Neural cell (in vitro differentiated cells): ENCODE results near the gene FBXO46. TPM values are rescaled to one million over a fixed set of nuclear protein-coding genes. Genes with fewer than 3 reads are reported as not detected.
"Not testable (repeated sequence)": the region's sequence is repeated elsewhere in the genome, so short reads cannot be mapped to it uniquely, and the experiment has no call there.

Source experiments
- H2AFZ ChIP-seq: fragments of 200-600, 300-800 bp; sonication (generic), shearing (Covaris generic); 2 replicates; pipeline ENCODE4 v1.6.0; 2014; ENCODE audit warnings: low read depth, mild to moderate bottlenecking, antibody characterized with exemption, low read length, moderate library complexity
- H3F3A ChIP-seq: fragments of 200-600 bp; shearing (Covaris generic); 2 replicates; pipeline ENCODE4 v1.6.1; 2016; ENCODE audit warnings: mild to moderate bottlenecking, moderate library complexity, mixed read lengths, antibody characterized with exemption, low read length; ENCODE audit not compliant: insufficient read depth, poor library complexity, severe bottlenecking
- H3K27ac ChIP-seq: fragments of 200-600, 300-800 bp; sonication (generic), shearing (Covaris generic); 2 replicates; pipeline ENCODE4 v1.5.1; 2014; ENCODE audit warnings: mild to moderate bottlenecking, low read length, moderate library complexity
- H3K27me3 ChIP-seq: fragments of 300-800, 200-600 bp; sonication (generic), shearing (Covaris generic); 2 replicates; pipeline ENCODE4 v1.6.0; 2014; ENCODE audit warnings: mild to moderate bottlenecking, low read depth, low read length, moderate library complexity; ENCODE audit not compliant: insufficient read depth
- H3K36me3 ChIP-seq: fragments of 300-800, 200-600 bp; sonication (generic), shearing (Covaris generic); 2 replicates; pipeline ENCODE4 v1.5.1; 2014; ENCODE audit warnings: mild to moderate bottlenecking, antibody characterized with exemption, low read length, moderate library complexity; ENCODE audit not compliant: insufficient read depth
- H3K4me2 ChIP-seq: fragments of 300-800, 200-600 bp; sonication (generic), shearing (Covaris generic); 2 replicates; pipeline ENCODE4 v1.6.0; 2014; ENCODE audit warnings: mild to moderate bottlenecking, low read length
- H3K4me3 ChIP-seq: fragments of 300-800, 200-600 bp; sonication (generic), shearing (Covaris generic); 2 replicates; pipeline ENCODE4 v1.5.1; 2014; ENCODE audit warnings: mild to moderate bottlenecking, low read length, moderate library complexity
- H3K79me2 ChIP-seq: fragments of 200-600 bp; shearing (Covaris generic); replicated peaks from 2 replicates; pipeline ENCODE4 v1.6.0; 2014; ENCODE audit warnings: mild to moderate bottlenecking, low read length, moderate library complexity; ENCODE audit not compliant: insufficient read depth
- H3K9ac ChIP-seq: fragments of 300-800, 200-600 bp; sonication (generic), shearing (Covaris generic); 2 replicates; pipeline ENCODE4 v1.6.1; 2016; ENCODE audit warnings: mild to moderate bottlenecking, low read length, mixed read lengths
- H3K9me2 ChIP-seq: fragments of 200-600 bp; shearing (Covaris generic); 2 replicates; pipeline ENCODE4 v1.6.1; 2016; ENCODE audit warnings: mild to moderate bottlenecking, low read length, mixed read lengths; ENCODE audit not compliant: insufficient read depth
- H3K9me3 ChIP-seq: fragments of 200-600, 300-800 bp; sonication (generic), shearing (Covaris generic); 2 replicates; pipeline ENCODE4 v1.6.1; 2016; ENCODE audit warnings: mild to moderate bottlenecking, mixed run types, low read length, moderate library complexity, mixed read lengths
- H4K20me1 ChIP-seq: fragments of 200-600 bp; shearing (Covaris generic); 2 replicates; pipeline ENCODE4 v1.6.1; 2016; ENCODE audit warnings: mild to moderate bottlenecking, mixed run types; ENCODE audit not compliant: insufficient read depth
- EP300 ChIP-seq: fragments of 450-650 bp; conservative IDR thresholded peaks from 2 replicates; pipeline ENCODE4 v1.6.1; 2014; ENCODE audit warnings: antibody characterized with exemption, mild to moderate bottlenecking, moderate library complexity; ENCODE audit not compliant: poor library complexity, severe bottlenecking
- EZH2 ChIP-seq: fragments of 200-600, 300-800 bp; shearing (Covaris generic), sonication (generic); IDR thresholded peaks from 2 replicates; pipeline ENCODE4 v1.6.1; 2014; ENCODE audit warnings: antibody characterized with exemption, low read length, borderline replicate concordance, mild to moderate bottlenecking; ENCODE audit not compliant: insufficient read depth, poor library complexity, severe bottlenecking
- MXI1 ChIP-seq: fragments of 450-650 bp; conservative IDR thresholded peaks from 2 replicates; pipeline ENCODE4 v1.6.1; 2014; ENCODE audit warnings: antibody characterized with exemption, mild to moderate bottlenecking; ENCODE audit not compliant: poor library complexity, severe bottlenecking
- POLR2AphosphoS5 ChIP-seq: IDR thresholded peaks from 2 replicates; pipeline ENCODE4 v1.6.1; 2012
- SMC3 ChIP-seq: fragments of 450-650 bp; conservative IDR thresholded peaks from 2 replicates; pipeline ENCODE4 v1.6.1; 2014; ENCODE audit warnings: antibody characterized with exemption, mild to moderate bottlenecking, moderate library complexity; ENCODE audit not compliant: poor library complexity
- TAF1 ChIP-seq: IDR thresholded peaks from 2 replicates; pipeline ENCODE4 v1.6.1; 2012; ENCODE audit warnings: low read depth
- polyA plus RNA-seq: library from polyadenylated mRNA; depleted of rRNA; stranded (reverse); fragments of >200 nt; gene quantifications from 2 replicates; pipeline ENCODE4 v1.2.3, GENCODE V29; 2014
- TF ChIP-seq, protein P1 (sequence below): fragments of 450-650 bp; IDR thresholded peaks from 2 replicates; pipeline ENCODE4 v1.5.1; 2014; ENCODE audit warnings: antibody characterized with exemption, mild to moderate bottlenecking, moderate library complexity; ENCODE audit not compliant: poor library complexity, severe bottlenecking
- TF ChIP-seq, protein P2 (sequence below): IDR thresholded peaks from 2 replicates; pipeline ENCODE4 v1.6.1; 2012; ENCODE audit warnings: borderline replicate concordance

The FBXO46 gene
- polyA plus RNA-seq, 1 donor from 2014 or later, result 12.5 TPM

DNA sequence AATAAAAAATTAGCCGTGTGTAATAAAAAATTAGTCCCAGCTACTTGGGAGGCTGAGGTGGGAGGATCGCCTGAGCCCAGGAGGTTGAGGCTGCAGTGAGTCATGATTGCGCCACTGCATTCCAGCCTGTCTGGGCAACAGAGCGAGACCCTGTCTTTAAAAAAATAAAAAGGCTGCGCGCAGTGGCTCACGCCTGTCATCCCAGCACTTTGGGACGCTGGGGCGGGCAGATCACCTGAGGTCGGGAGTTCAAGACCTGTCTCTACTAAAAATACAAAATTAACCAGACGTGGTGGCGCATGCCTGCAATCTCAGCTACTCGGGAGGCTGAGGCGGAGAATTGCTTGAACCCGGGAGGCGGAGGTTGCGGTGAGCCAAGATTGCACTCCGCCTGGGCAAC, 2.0 kb downstream of the FBXO46 start:
- not testable (repeated sequence) for H3K9ac ChIP-seq, H3K9me2 ChIP-seq, H3K9me3 ChIP-seq, H3K4me2 ChIP-seq, H3K27ac ChIP-seq, H3K36me3 ChIP-seq, H3K4me3 ChIP-seq, H3F3A ChIP-seq, H2AFZ ChIP-seq, H4K20me1 ChIP-seq, H3K27me3 ChIP-seq
- peaks cover 26% of the 10 kb centered on the region for H3K79me2 ChIP-seq

DNA sequence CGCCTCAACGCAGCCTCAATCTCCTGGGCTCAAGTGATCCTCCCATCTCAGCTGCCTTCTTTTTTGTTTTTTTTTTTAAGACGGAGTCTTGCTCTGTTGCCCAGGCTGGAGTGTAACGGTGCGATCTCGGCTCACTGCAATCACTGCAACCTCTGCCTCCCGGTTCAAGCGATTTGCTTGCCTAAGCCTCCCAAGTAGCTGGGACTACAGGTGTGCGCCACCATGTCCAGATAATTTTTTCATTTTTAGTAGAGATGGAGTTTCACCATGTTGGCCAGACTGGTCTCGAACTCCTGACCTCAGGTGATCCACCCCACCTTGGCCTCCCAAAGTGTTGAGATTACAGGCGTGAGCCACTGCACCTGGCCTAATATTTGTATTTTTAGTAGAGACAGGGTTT, 10.6 kb downstream of the FBXO46 start:
- H3K9me3 ChIP-seq, H4K20me1 ChIP-seq, H3K27me3 ChIP-seq, H3K36me3 ChIP-seq, H3K27ac ChIP-seq, H3K4me2 ChIP-seq, H2AFZ ChIP-seq, H3K9me2 ChIP-seq, H3K4me3 ChIP-seq, H3F3A ChIP-seq, H3K9ac ChIP-seq: not testable (repeated sequence)
- peaks cover 33% of the 10 kb centered on the region for H3K79me2 ChIP-seq

DNA sequence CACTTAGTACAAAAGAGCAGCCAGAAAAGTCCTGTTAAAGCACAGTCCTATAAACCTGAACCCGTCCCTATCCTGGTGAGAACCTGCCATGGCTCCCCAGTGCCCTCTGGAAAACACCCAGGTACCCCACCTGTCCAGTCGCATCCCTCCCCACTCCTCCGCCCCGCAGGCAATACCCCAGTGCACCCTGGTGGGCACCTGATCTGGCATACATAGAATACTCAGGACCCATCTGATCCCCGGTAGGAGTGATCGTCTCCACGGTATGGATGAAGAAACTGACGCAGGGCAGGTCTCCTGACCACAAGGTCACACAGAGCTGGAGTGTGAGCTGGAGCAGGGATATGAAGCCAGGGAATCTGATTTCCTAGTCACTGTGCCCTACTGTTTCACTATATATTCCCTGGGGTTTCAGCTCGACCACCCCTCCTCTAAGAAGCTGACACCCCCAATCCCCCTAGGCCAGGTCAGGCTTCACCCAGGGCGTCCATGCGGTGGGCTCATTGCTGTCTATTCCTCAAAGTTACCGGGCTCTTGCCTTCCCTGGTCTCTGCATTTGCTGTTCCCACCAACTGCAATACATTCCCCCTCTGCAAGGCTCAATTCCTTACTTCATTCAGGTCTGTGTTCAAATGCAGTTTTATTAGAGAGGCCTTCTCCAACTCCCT, 12.6 kb downstream of the FBXO46 start:
- Histone ChIP-seq H3K9me2 (no peaks in the 10 kb centered on the region), H3K79me2 (peaks cover 37% of the 10 kb centered on the region), H3K4me2 (peak overlapping the region; percentile 57), H4K20me1 (no peaks in the 10 kb centered on the region), H3K27me3 (no peaks in the 10 kb centered on the region), H3F3A (no peaks in the 10 kb centered on the region), H3K9me3 (no peaks in the 10 kb centered on the region), H3K9ac (peak overlapping the region; percentile 99), H2AFZ (peak overlapping the region; percentile 36), H3K27ac (peak overlapping the region; percentile 99), H3K4me3 (peak overlapping the region; percentile 83), H3K36me3 (no peaks in the 10 kb centered on the region)
- no peak for TF ChIP-seq EZH2
- TF ChIP-seq, protein P1, sequence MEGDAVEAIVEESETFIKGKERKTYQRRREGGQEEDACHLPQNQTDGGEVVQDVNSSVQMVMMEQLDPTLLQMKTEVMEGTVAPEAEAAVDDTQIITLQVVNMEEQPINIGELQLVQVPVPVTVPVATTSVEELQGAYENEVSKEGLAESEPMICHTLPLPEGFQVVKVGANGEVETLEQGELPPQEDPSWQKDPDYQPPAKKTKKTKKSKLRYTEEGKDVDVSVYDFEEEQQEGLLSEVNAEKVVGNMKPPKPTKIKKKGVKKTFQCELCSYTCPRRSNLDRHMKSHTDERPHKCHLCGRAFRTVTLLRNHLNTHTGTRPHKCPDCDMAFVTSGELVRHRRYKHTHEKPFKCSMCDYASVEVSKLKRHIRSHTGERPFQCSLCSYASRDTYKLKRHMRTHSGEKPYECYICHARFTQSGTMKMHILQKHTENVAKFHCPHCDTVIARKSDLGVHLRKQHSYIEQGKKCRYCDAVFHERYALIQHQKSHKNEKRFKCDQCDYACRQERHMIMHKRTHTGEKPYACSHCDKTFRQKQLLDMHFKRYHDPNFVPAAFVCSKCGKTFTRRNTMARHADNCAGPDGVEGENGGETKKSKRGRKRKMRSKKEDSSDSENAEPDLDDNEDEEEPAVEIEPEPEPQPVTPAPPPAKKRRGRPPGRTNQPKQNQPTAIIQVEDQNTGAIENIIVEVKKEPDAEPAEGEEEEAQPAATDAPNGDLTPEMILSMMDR, result no peak

DNA sequence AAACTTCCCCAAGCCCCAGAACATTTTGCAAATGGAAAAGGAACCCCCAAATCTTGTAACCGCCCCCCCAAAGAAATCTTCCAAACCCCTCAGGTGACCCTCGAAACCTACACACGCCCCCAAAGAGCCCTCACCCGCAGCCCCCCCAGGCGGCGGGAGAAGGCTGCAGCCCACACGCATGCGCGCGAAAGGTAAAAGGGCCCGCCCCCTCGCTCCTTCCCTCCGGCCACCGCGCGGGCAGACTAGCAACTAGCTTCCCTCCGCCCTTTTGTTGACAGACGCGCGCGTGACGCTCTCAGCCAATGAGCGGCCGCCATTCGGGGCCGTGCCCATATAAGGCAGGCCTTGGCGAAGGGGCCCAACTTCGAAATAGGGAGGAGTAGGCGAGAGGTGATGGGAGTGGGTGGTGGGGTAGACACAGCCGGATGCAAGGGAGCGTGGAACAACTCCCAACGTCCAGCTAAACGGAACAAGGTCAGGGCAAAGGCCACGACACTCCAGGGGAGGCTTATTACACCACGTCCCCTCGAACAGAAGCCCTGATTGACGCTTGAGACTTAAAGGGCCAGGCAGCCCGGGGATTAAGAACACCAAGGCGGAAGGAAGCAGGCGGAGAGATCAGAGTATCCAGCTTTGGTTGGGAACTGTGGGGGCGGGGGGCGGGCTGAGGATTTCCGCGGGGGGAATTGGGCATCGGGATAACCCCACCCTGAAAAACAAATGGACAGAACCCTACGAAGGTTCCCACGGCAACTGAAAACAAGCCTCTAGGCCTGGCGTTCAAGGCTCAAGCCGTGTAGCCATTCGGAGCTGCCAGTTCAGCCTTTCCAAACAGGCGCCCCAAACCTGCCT, 13.3 kb downstream of the FBXO46 start:
- Histone ChIP-seq H3K4me3 (peak overlapping the region; percentile 83), H3K79me2 (peaks cover 37% of the 10 kb centered on the region), H3K27me3 (no peaks in the 10 kb centered on the region), H3K4me2 (peak overlapping the region; percentile 90), H3K9me3 (no peaks in the 10 kb centered on the region), H3K9me2 (no peaks in the 10 kb centered on the region), H3F3A (no peaks in the 10 kb centered on the region), H3K36me3 (no peaks in the 10 kb centered on the region), H4K20me1 (no peaks in the 10 kb centered on the region), H2AFZ (peak overlapping the region; percentile 46), H3K9ac (peak overlapping the region; percentile 99), H3K27ac (peak overlapping the region; percentile 99)
- peak; percentile 90 for TF ChIP-seq POLR2AphosphoS5
- peak; percentile 17 for TF ChIP-seq MXI1
- no peak for TF ChIP-seq EZH2
- TF ChIP-seq, protein P1, result peak; percentile 49
- peak; percentile 95 for TF ChIP-seq EP300
- TF ChIP-seq, protein P2, sequence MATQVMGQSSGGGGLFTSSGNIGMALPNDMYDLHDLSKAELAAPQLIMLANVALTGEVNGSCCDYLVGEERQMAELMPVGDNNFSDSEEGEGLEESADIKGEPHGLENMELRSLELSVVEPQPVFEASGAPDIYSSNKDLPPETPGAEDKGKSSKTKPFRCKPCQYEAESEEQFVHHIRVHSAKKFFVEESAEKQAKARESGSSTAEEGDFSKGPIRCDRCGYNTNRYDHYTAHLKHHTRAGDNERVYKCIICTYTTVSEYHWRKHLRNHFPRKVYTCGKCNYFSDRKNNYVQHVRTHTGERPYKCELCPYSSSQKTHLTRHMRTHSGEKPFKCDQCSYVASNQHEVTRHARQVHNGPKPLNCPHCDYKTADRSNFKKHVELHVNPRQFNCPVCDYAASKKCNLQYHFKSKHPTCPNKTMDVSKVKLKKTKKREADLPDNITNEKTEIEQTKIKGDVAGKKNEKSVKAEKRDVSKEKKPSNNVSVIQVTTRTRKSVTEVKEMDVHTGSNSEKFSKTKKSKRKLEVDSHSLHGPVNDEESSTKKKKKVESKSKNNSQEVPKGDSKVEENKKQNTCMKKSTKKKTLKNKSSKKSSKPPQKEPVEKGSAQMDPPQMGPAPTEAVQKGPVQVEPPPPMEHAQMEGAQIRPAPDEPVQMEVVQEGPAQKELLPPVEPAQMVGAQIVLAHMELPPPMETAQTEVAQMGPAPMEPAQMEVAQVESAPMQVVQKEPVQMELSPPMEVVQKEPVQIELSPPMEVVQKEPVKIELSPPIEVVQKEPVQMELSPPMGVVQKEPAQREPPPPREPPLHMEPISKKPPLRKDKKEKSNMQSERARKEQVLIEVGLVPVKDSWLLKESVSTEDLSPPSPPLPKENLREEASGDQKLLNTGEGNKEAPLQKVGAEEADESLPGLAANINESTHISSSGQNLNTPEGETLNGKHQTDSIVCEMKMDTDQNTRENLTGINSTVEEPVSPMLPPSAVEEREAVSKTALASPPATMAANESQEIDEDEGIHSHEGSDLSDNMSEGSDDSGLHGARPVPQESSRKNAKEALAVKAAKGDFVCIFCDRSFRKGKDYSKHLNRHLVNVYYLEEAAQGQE, result peak; percentile 32
- TF ChIP-seq SMC3, result no peak
- TF ChIP-seq TAF1, result peak; percentile 47
